CD4-positive, alpha-beta T cell (primary cell): ENCODE data around the gene APIP. TPM values are rescaled to one million over a fixed set of nuclear protein-coding genes. Genes with fewer than 3 reads are reported as not detected.

Experiments used
- ATAC-seq: fragments of 200-7000 bp; cut with Tn5 transposase; one replicate; pipeline ENCODE4 v1.10.0; 2022; ENCODE audit warnings: mild to moderate bottlenecking; ENCODE audit not compliant: poor library complexity
- CTCF ChIA-PET: fragments of 350-600 bp; sonication (Branson Sonifier 250); formaldehyde crosslinking; loops from one replicate; lab custom pipeline; 2021; ENCODE audit warnings: antibody characterized with exemption, inconsistent platforms; lab: Charles Lee
- POLR2A ChIA-PET: fragments of 350-600 bp; sonication (Branson Sonifier 250); formaldehyde crosslinking; loops from one replicate; lab custom pipeline; 2021; ENCODE audit warnings: antibody characterized with exemption, inconsistent platforms; lab: Charles Lee
- DNase-seq, 14 experiments: peaks; one replicate each; pipeline ENCODE4 v3.0.0-alpha.2; 2013 to 2020; ENCODE audit warnings: mixed read lengths in 2 of 14
- H3K27ac ChIP-seq, 2 donors: one replicate each; pipeline versions ENCODE4 v1.5.1 to v1.7.0; 2013; ENCODE audit warnings: low read length in 2 of 2, low read depth in 1 of 2, mild to moderate bottlenecking in 1 of 2
- H3K27me3 ChIP-seq, 2 experiments: 1 replicate in 1 of 2; 2 replicates in 1 of 2; pipeline versions ENCODE4 v1.6.1 to v1.7.0; 2013; ENCODE audit warnings: low read length in 2 of 2, control low read depth in 1 of 2, mild to moderate bottlenecking in 1 of 2, moderate library complexity in 1 of 2; ENCODE audit not compliant: insufficient read depth in 2 of 2, control insufficient read depth in 1 of 2
- H3K36me3 ChIP-seq: one replicate; pipeline ENCODE4 v1.6.1; 2013; ENCODE audit warnings: low read length, control low read depth; ENCODE audit not compliant: insufficient read depth
- H3K4me1 ChIP-seq: one replicate; pipeline ENCODE4 v1.6.1; 2013; ENCODE audit warnings: low read length, control low read depth; ENCODE audit not compliant: insufficient read depth
- H3K4me3 ChIP-seq: one replicate; pipeline ENCODE4 v1.5.1; 2013; ENCODE audit warnings: mild to moderate bottlenecking, low read length, moderate library complexity
- H3K9me3 ChIP-seq, 2 experiments: 1 replicate in 1 of 2; 2 replicates in 1 of 2; pipeline versions ENCODE4 v1.6.1 to v1.7.0; 2013; ENCODE audit warnings: low read length in 2 of 2, mild to moderate bottlenecking in 2 of 2, control low read depth in 1 of 2, moderate library complexity in 1 of 2; ENCODE audit not compliant: control insufficient read depth in 1 of 2, insufficient read depth in 1 of 2
- H3K27ac Mint-ChIP-seq: one replicate; pipeline ENCODE4 v1.8.0; 2020; ENCODE audit warnings: mixed read lengths
- H3K27me3 Mint-ChIP-seq: one replicate; pipeline ENCODE4 v1.8.0; 2021; ENCODE audit warnings: mixed read lengths
- H3K36me3 Mint-ChIP-seq: one replicate; pipeline ENCODE4 v1.8.0; 2021; ENCODE audit warnings: low read depth, mixed read lengths
- H3K4me1 Mint-ChIP-seq: one replicate; pipeline ENCODE4 v1.8.0; 2021; ENCODE audit warnings: low read depth, mixed read lengths
- H3K4me3 Mint-ChIP-seq: one replicate; pipeline ENCODE4 v1.8.0; 2020; ENCODE audit warnings: mild to moderate bottlenecking, mixed read lengths
- H3K9me3 Mint-ChIP-seq: one replicate; pipeline ENCODE4 v1.8.0; 2020; ENCODE audit warnings: mixed read lengths
- intact Hi-C, 2 experiments: fragments of 100-400 bp; cut with DNase I in 1 of 2; cut with micrococcal nuclease in 1 of 2; formaldehyde crosslinking; loops; one replicate each; pipeline versions ENCODE4 v1.15.1 to v1.9.0; 2023 to 2025; cut with DNase I, micrococcal nuclease
- total RNA-seq, 174 experiments: library from RNA in 2 of 174; stranded (reverse) in 2 of 174; gene quantifications; one replicate each; pipeline ENCODE4 v1.2.3 and lab custom pipeline; 2021 to 2026
- TF ChIP-seq, protein P1 (sequence below): fragments of 200-600 bp; IDR thresholded peaks from one replicate; pipeline ENCODE4 v1.8.0; 2022; ENCODE audit warnings: antibody characterized with exemption, mild to moderate bottlenecking

The APIP gene
- total RNA-seq, 2 experiments from 2014 or later = 7.1 to 8.3 TPM

DNA sequence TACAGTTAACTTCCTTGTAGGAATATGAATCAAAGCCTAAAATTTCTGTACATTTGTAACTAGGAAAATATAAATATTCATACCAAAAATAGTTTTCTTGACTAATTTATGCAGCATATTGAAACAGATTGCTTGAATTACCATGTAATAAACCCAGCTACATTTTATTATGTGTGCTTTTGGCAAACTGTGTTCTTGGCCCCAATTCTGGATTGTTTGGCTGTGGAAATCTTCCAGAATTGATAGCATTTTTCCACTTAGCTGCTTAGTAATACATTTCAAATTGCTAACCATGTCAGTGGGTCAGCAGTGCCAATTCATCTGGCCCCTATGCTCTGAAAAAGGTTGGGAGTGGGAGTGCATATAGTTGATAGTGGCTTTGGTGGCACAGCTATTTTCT lies 32.5 kb upstream of the APIP start:
- TF ChIP-seq, protein P1, sequence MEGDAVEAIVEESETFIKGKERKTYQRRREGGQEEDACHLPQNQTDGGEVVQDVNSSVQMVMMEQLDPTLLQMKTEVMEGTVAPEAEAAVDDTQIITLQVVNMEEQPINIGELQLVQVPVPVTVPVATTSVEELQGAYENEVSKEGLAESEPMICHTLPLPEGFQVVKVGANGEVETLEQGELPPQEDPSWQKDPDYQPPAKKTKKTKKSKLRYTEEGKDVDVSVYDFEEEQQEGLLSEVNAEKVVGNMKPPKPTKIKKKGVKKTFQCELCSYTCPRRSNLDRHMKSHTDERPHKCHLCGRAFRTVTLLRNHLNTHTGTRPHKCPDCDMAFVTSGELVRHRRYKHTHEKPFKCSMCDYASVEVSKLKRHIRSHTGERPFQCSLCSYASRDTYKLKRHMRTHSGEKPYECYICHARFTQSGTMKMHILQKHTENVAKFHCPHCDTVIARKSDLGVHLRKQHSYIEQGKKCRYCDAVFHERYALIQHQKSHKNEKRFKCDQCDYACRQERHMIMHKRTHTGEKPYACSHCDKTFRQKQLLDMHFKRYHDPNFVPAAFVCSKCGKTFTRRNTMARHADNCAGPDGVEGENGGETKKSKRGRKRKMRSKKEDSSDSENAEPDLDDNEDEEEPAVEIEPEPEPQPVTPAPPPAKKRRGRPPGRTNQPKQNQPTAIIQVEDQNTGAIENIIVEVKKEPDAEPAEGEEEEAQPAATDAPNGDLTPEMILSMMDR = no peak
- Histone ChIP-seq H3K27ac (no peak overlapping the region), H3K4me3 (no peak overlapping the region), H3K4me1 (no peaks in the 10 kb centered on the region), H3K36me3 (peaks cover 10% of the 10 kb centered on the region), H3K9me3 (peaks cover 0 to 3% of the 10 kb centered on the region in 2 experiments), H3K27me3 (no peaks in the 10 kb centered on the region)
- H3K36me3 Mint-ChIP-seq = peaks cover 52% of the 10 kb centered on the region
- ChIA-PET POLR2A (interaction anchor here (1.3 kb wide), 1 partner anchor 298 kb away, joined by 4 read pairs; no protein-coding TSS in a partner anchor), CTCF (interaction anchor here (1.1 to 1.3 kb wide), 3 partner anchors 24 to 443 kb away, joined by 3 to 4 read pairs (median 3); no protein-coding TSS in a partner anchor)
- intact Hi-C loops = no loop called here
- DNase-seq = no peak
- H3K9me3 Mint-ChIP-seq = peaks cover 2% of the 10 kb centered on the region
- H3K27ac Mint-ChIP-seq = no peak overlapping the region
- H3K27me3 Mint-ChIP-seq = no peaks in the 10 kb centered on the region
- no peak for ATAC-seq
- H3K4me3 Mint-ChIP-seq = no peak overlapping the region
- H3K4me1 Mint-ChIP-seq = no peaks in the 10 kb centered on the region

DNA sequence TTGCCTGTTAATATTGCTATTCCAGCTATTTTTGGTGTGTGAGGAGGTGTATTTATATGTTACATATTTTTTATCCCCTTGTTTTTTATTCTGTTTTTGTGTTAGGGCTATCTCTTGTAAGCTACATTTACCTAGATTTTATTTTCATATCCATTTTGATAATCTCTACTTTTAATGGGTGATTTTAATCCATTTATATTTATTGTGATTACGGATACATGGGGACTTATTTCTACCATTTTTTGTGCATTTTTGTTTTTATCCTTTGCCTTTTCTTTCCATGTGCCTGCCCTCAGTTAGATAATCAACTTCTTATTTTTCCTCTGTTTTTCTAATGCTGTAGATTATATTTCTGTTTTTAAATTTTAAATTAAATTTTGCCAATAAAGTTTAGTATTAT lies 28.5 kb upstream of the APIP start:
- H3K9me3 Mint-ChIP-seq = peaks cover 2% of the 10 kb centered on the region
- no peak for DNase-seq
- no peaks in the 10 kb centered on the region for H3K27me3 Mint-ChIP-seq
- TF ChIP-seq, protein P1 = no peak
- Histone ChIP-seq H3K27ac (no peak overlapping the region), H3K4me3 (no peak overlapping the region), H3K4me1 (no peaks in the 10 kb centered on the region), H3K36me3 (peaks cover 15% of the 10 kb centered on the region), H3K27me3 (no peaks in the 10 kb centered on the region), H3K9me3 (peaks cover 0 to 3% of the 10 kb centered on the region in 2 experiments)
- no peak for ATAC-seq
- ChIA-PET POLR2A (no interaction called here), CTCF (interaction anchor here (1.6 kb wide), 1 partner anchor 10 kb away, joined by 4 read pairs; no protein-coding TSS in a partner anchor)
- H3K4me3 Mint-ChIP-seq = no peak overlapping the region
- intact Hi-C loops = no loop called here
- peaks cover 74% of the 10 kb centered on the region for H3K36me3 Mint-ChIP-seq
- no peaks in the 10 kb centered on the region for H3K4me1 Mint-ChIP-seq
- no peak overlapping the region for H3K27ac Mint-ChIP-seq

DNA sequence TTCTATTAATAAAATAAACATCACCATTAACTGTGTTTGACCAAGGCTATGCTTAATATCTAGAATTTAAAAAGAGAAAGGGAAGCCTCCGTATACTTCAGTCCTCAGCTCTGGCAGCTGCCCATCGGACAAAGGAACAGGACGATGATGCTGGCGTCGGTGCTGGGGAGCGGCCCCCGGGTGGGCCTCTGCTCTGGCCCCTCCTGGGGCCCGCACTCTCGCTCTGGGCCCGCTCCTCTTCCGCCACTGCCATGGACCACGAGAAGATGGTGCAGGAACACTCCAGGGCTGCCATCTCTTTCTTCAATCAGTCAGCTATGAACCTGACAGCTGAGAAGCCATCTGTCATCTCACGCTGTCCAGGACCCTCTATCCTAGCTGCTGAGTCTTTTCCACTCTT lies 25.5 kb upstream of the APIP start:
- no peak for DNase-seq
- H3K27me3 Mint-ChIP-seq = no peaks in the 10 kb centered on the region

More for the DNA sequence above, 25.5 kb upstream of the APIP start:
- peaks cover 7% of the 10 kb centered on the region for H3K4me1 ChIP-seq
- TF ChIP-seq, protein P1 = no peak
- Mint-ChIP-seq H3K4me1 (peaks cover 19% of the 10 kb centered on the region), H3K27ac (no peak overlapping the region), H3K9me3 (peaks cover 2% of the 10 kb centered on the region), H3K4me3 (no peak overlapping the region), H3K36me3 (peaks cover 68% of the 10 kb centered on the region)
- ChIA-PET CTCF (interaction anchor here (1.1 kb wide), 1 partner anchor 15 kb away, joined by 3 read pairs; no protein-coding TSS in a partner anchor), POLR2A (no interaction called here)
- peaks cover 7% of the 10 kb centered on the region for H3K36me3 ChIP-seq
- no peaks in the 10 kb centered on the region for H3K27me3 ChIP-seq
- intact Hi-C loops = no loop called here
- H3K9me3 ChIP-seq = peaks cover 0 to 3% of the 10 kb centered on the region in 2 experiments
- H3K27ac ChIP-seq = no peak overlapping the region
- ATAC-seq = no peak
- H3K4me3 ChIP-seq = no peak overlapping the region
